NB4 (cell line): Measurements from ENCODE around the gene SV2C.

Experiments used
- DNase-seq: peaks from one replicate; pipeline ENCODE4 v3.0.0; 2010; ENCODE audit warnings: low read depth
- H3K4me3 ChIP-seq: one replicate; pipeline ENCODE4 v1.5.1; 2011; ENCODE audit warnings: mild to moderate bottlenecking, low read depth, low read length, moderate library complexity
- MYC ChIP-seq: IDR thresholded peaks from 2 replicates; pipeline ENCODE4 v1.6.1; 2011; ENCODE audit warnings: low read depth, low read length
- POLR2A ChIP-seq: IDR thresholded peaks from 2 replicates; pipeline ENCODE4 v1.6.1; 2011; ENCODE audit warnings: mild to moderate bottlenecking; ENCODE audit not compliant: insufficient read length; ENCODE audit errors: extremely low read depth
- TF ChIP-seq, protein P1 (sequence below): IDR thresholded peaks from one replicate; pipeline ENCODE4 v1.5.1; 2012; ENCODE audit warnings: low read depth, low read length
- TF ChIP-seq, protein P2 (sequence below): IDR thresholded peaks from 2 replicates; pipeline ENCODE4 v1.6.1; 2011; ENCODE audit warnings: low read depth, low read length

Gene SV2C

DNA sequence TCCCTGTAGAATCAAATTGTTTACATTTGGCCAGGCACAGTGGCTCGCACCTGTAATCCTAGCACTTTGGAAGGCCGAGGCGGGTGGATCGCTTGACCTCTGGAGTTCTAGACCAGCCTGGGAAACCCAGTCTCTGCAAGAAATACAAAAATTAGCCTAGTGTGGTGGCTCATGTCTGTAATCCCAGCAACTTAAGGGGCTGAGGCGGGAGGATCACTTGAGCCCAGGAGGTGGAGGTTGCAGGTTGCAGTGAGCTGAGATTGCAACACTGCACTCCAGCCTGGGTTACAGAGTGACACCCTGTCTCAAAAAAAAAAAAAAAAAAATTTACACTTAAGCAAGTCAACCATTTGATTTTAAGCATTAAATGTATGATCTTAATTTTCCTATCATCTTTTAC, 302.4 kb downstream of the SV2C start:
- H3K4me3 ChIP-seq = no peak overlapping the region
- TF ChIP-seq POLR2A (no peak), MYC (no peak)
- TF ChIP-seq, protein P1, sequence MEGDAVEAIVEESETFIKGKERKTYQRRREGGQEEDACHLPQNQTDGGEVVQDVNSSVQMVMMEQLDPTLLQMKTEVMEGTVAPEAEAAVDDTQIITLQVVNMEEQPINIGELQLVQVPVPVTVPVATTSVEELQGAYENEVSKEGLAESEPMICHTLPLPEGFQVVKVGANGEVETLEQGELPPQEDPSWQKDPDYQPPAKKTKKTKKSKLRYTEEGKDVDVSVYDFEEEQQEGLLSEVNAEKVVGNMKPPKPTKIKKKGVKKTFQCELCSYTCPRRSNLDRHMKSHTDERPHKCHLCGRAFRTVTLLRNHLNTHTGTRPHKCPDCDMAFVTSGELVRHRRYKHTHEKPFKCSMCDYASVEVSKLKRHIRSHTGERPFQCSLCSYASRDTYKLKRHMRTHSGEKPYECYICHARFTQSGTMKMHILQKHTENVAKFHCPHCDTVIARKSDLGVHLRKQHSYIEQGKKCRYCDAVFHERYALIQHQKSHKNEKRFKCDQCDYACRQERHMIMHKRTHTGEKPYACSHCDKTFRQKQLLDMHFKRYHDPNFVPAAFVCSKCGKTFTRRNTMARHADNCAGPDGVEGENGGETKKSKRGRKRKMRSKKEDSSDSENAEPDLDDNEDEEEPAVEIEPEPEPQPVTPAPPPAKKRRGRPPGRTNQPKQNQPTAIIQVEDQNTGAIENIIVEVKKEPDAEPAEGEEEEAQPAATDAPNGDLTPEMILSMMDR = no peak
- TF ChIP-seq, protein P2, sequence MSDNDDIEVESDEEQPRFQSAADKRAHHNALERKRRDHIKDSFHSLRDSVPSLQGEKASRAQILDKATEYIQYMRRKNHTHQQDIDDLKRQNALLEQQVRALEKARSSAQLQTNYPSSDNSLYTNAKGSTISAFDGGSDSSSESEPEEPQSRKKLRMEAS = no peak
- no peak for DNase-seq

DNA sequence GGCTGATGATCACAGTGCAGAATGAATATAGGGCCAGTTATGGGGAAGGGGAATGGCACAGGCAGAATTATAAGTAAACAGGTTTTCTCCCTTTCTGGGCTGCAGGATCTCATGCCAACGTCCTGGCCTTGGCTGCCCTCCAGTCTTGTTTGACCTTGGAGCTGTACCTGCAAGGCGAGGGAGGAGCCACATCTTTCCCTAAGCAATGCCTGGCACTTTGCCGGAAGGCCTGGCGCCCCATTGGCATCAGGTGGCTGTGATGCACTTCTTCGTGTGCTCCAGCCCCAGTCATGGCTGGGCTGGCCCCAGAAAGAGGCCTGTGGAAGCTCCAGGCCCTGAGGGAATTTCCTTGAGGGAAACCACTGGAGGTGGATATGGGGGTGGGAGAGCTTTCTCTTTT, 303.2 kb downstream of the SV2C start:
- TF ChIP-seq, protein P1 = no peak
- TF ChIP-seq POLR2A (no peak), MYC (no peak)
- TF ChIP-seq, protein P2 = no peak
- DNase-seq = no peak
- no peak overlapping the region for H3K4me3 ChIP-seq

DNA sequence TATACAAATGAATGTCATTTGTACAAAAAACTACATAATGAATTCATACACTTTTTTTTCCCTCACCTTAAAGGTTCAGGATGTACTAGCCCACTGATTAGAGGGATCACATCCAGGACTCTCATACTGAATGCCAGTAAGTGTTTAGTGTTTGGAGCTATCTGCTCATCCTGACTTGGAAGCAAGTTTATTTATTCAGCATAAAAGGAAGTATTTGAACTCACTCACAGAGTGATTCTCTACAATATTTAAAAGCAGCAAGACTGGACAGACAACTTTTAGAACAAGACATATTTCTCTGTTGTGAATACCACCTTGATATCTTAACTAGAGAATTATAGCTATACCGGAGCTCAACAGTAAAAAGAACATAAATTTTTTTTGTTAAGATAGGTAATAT, 305.1 kb downstream of the SV2C start:
- DNase-seq = no peak
- no peak overlapping the region for H3K4me3 ChIP-seq
- TF ChIP-seq POLR2A (no peak), MYC (no peak)
- TF ChIP-seq, protein P2 = no peak
- TF ChIP-seq, protein P1 = no peak

DNA sequence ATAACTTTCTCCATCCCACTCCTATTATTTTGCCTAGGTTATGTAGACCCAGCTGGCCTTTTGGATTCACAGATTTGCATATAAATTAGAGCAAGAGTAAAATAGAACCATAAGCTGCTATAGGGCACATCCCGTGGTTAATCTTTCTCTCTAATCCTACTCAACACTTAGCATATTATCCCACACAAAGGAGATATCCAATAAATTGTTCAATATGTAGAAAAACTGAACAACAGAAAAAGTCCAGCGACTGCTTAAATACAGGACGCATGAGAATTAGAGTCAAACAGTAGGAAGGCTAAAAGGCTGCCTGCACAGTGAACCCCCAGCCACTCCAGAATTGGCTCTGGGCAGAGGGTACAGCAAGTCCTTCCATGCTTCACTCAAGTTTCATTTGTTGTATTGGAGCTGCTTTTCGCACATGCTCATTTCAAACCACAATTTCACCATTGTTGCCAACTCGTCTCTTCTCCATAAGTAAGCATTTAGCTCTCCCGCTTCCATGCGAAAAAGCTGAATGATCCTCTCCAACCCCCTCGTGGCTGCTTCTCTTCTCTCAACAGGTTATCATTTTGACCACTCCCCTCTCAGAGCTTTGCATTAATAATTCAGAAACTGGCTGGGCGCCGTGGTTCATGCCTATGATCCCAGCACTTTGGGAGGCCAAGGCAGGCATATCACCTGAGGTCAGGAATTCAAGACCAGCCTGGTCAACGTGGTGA, 305.8 kb downstream of the SV2C start:
- H3K4me3 ChIP-seq = no peak overlapping the region
- no peak for TF ChIP-seq MYC
- TF ChIP-seq, protein P1 = no peak
- TF ChIP-seq POLR2A = no peak
- TF ChIP-seq, protein P2 = no peak
- DNase-seq = no peak

DNA sequence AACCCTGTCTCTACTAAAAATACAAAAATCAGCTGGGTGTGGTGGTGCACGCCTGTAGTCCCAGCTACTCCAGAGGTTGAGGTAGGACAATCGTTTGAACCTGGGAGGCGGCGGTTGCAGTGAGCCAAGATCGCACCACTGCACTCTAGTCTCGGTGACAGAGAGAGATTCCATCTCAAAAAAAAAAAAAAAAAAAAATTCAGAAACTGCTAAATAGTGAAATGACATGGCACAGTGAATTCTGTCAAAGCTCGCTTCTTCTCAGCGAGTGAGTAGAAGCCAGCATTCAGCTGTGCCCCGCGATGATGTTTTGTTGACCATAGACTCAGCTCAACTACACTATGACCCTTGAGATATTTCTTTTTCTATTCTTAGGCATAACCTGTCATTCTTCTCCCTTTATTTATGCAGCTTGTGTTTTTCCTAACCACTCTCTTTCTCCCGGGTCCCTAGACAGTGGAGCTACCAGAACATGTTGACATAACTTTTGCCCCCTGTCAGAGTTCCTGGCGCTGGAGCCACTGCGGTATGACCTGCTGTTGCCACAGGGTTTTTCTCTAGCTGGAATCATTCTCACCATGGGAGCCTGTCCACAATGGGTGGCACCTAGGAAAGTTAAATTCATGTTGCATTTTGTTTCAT, 306.5 kb downstream of the SV2C start:
- TF ChIP-seq POLR2A = no peak
- TF ChIP-seq, protein P1 = no peak
- TF ChIP-seq MYC = no peak
- TF ChIP-seq, protein P2 = no peak
- DNase-seq = no peak
- H3K4me3 ChIP-seq = no peak overlapping the region

DNA sequence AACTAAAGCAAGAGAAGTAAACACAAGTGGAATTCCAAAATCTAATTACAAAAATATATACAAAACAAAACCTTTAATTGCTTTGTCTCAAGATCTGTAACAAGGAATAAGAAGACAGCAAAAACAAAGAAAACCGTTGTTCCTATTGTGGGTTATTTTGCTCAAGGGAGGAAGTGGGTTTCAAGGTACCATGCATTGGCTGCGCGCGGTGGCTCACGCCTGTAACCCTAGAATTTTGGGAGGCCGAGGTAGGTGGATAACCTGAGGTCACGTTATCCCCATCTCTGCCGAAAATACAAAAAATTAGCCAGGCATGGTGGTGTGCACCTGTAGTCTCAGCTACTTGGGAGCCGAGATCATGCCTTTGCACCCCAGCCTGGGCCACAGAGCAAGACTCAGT, 307.8 kb downstream of the SV2C start:
- no peak for DNase-seq
- H3K4me3 ChIP-seq = no peak overlapping the region
- TF ChIP-seq, protein P2 = no peak
- no peak for TF ChIP-seq POLR2A
- no peak for TF ChIP-seq MYC
- TF ChIP-seq, protein P1 = no peak
